Ascending aorta (tissue), 2 donors: ENCODE results near the gene DHRS3. TPM values are rescaled to one million over a fixed set of nuclear protein-coding genes. Genes with fewer than 3 reads are reported as not detected.

Source experiments
- DNase-seq, 2 donors: peaks; one replicate each; pipeline ENCODE4 v3.0.0-alpha.2; 2019; ENCODE audit warnings: low spot score in 2 of 2
- H3K27ac ChIP-seq, 2 donors: fragments of 200-600 bp; sonication (generic); one replicate each; pipeline ENCODE4 v1.5.1; 2016 to 2017; ENCODE audit warnings: mild to moderate bottlenecking in 1 of 2
- H3K27me3 ChIP-seq: fragments of 200-600 bp; sonication (generic); one replicate; pipeline ENCODE4 v1.5.1; 2017
- H3K36me3 ChIP-seq, 2 donors: fragments of 200-600 bp; sonication (generic); one replicate each; pipeline ENCODE4 v1.5.1; 2016
- H3K4me1 ChIP-seq, 2 donors: fragments of 200-600 bp; sonication (generic); one replicate each; pipeline ENCODE4 v1.5.1; 2016 to 2017; ENCODE audit warnings: mild to moderate bottlenecking in 1 of 2
- H3K4me3 ChIP-seq, 2 donors: fragments of 200-600 bp; sonication (generic); one replicate each; pipeline ENCODE4 v1.5.1; 2016 to 2017; ENCODE audit warnings: mild to moderate bottlenecking in 1 of 2
- H3K9me3 ChIP-seq, 2 donors: fragments of 200-600 bp; sonication (generic); one replicate each; pipeline ENCODE4 v1.5.1; 2016
- CTCF ChIP-seq, 3 experiments: fragments of 200-600 bp in 2 of 3; fragments of 450-650 bp in 1 of 3; sonication (generic) in 2 of 3; IDR thresholded peaks; one replicate each; pipeline ENCODE4 v1.5.1; 2016 to 2019; ENCODE audit warnings: antibody characterized with exemption in 3 of 3, mild to moderate bottlenecking in 1 of 3, moderate library complexity in 1 of 3
- intact Hi-C: fragments of 100-400 bp; cut with DNase I; formaldehyde crosslinking; loops from one replicate; pipeline ENCODE4 v1.15.1; 2023
- total RNA-seq: library from RNA; depleted of rRNA; stranded (reverse); fragments of >200 nt; gene quantifications from one replicate; pipeline ENCODE4 v1.1.0, GENCODE V29; 2016

The DHRS3 gene
- total RNA-seq, 1 donor from 2014 or later, result 39.4 TPM

- no peak for TF ChIP-seq CTCF (IDR thresholded peaks at IDR 0.05)
- H3K4me3 ChIP-seq, result peak overlapping the region; percentile 52 to 63
- no peaks in the 10 kb centered on the region for H3K27me3 ChIP-seq
- intact Hi-C loops, result loop anchor here (5.0 kb wide), 3 partner anchors 143 to 188 kb away; no protein-coding TSS in a partner anchor
- H3K36me3 ChIP-seq, result peaks cover 0 to 4% of the 10 kb centered on the region in 2 donors
- H3K4me1 ChIP-seq, result peaks cover 43 to 70% of the 10 kb centered on the region in 2 donors
- no peaks in the 10 kb centered on the region for H3K9me3 ChIP-seq
- peak overlapping the region; percentile 96 for H3K27ac ChIP-seq
- DNase-seq, result peak; percentile 62 to 87
These were observed 22.8 kb downstream of the DHRS3 start for GRCh38 chr1:12594966-12595756.

- peaks cover 0 to 4% of the 10 kb centered on the region in 2 donors for H3K36me3 ChIP-seq
- TF ChIP-seq CTCF (IDR thresholded peaks at IDR 0.05), result no peak
- DNase-seq, result no peak
- H3K4me3 ChIP-seq, result peak overlapping the region; percentile 52 to 63
- no peaks in the 10 kb centered on the region for H3K9me3 ChIP-seq
- intact Hi-C loops, result loop anchor here (5.0 kb wide), 1 partner anchor 142 kb away; no protein-coding TSS in a partner anchor
- H3K4me1 ChIP-seq, result peaks cover 37 to 66% of the 10 kb centered on the region in 2 donors
- peak overlapping the region; percentile 96 for H3K27ac ChIP-seq
- no peaks in the 10 kb centered on the region for H3K27me3 ChIP-seq
These were observed 23.5 kb downstream of the DHRS3 start for GRCh38 chr1:12594490-12594889.

- H3K27ac ChIP-seq, result peak overlapping the region; percentile 96
- peaks cover 37 to 69% of the 10 kb centered on the region in 2 donors for H3K4me1 ChIP-seq
- peak; percentile 26 to 85 for DNase-seq
- peaks cover 2 to 4% of the 10 kb centered on the region in 2 donors for H3K36me3 ChIP-seq
- no peak for TF ChIP-seq CTCF (IDR thresholded peaks at IDR 0.05)
- peak overlapping the region in 1 of 2 donors; percentile 63 for H3K4me3 ChIP-seq
- no peaks in the 10 kb centered on the region for H3K9me3 ChIP-seq
- no peaks in the 10 kb centered on the region for H3K27me3 ChIP-seq
- intact Hi-C loops, result loop anchor here (2.0 to 5.0 kb wide), 2 partner anchors 53 to 141 kb away; no protein-coding TSS in a partner anchor
These were observed 24.4 kb downstream of the DHRS3 start for GRCh38 chr1:12593621-12594066.

GRCh38 chr1:12592496-12592895 is 25.5 kb downstream of the DHRS3 start:
- Histone ChIP-seq H3K36me3 (peaks cover 4 to 6% of the 10 kb centered on the region in 2 donors), H3K9me3 (no peaks in the 10 kb centered on the region), H3K27me3 (no peaks in the 10 kb centered on the region), H3K4me1 (peaks cover 34 to 64% of the 10 kb centered on the region in 2 donors), H3K27ac (peak overlapping the region; percentile 96), H3K4me3 (no peak overlapping the region)
- intact Hi-C loops, result loop anchor here (2.0 to 5.0 kb wide), 2 partner anchors 52 to 140 kb away; no protein-coding TSS in a partner anchor
- no peak for TF ChIP-seq CTCF (IDR thresholded peaks at IDR 0.05)
- DNase-seq, result no peak

- TF ChIP-seq CTCF (IDR thresholded peaks at IDR 0.05), result no peak
- Histone ChIP-seq H3K9me3 (no peaks in the 10 kb centered on the region), H3K27me3 (no peaks in the 10 kb centered on the region), H3K4me1 (peaks cover 25 to 53% of the 10 kb centered on the region in 2 donors), H3K36me3 (peaks cover 4 to 6% of the 10 kb centered on the region in 2 donors), H3K27ac (peak overlapping the region; percentile 96), H3K4me3 (no peak overlapping the region)
- DNase-seq, result peak in 1 of 2 donors; percentile 79
- intact Hi-C loops, result loop anchor here (5.0 kb wide), 1 partner anchor 139 kb away; no protein-coding TSS in a partner anchor
These were observed 26.6 kb downstream of the DHRS3 start for GRCh38 chr1:12591267-12591938.
